HTR-8/SVneo (cell line): Measurements from ENCODE around the gene PDE4B.
"Not testable (repeated sequence)": the region's sequence is repeated elsewhere in the genome, so short reads cannot be mapped to it uniquely, and the experiment has no call there.

Experiments
- DNase-seq: peaks from one replicate; pipeline ENCODE4 v3.0.0; 2011; ENCODE audit warnings: low spot score, mixed read lengths; ENCODE audit not compliant: insufficient read length
- FAIRE-seq: peaks from 2 replicates; lab custom pipeline; 2011; peaks lifted over from hg19 to GRCh38; lab: Jason Lieb, UNC

PDE4B gene

DNA sequence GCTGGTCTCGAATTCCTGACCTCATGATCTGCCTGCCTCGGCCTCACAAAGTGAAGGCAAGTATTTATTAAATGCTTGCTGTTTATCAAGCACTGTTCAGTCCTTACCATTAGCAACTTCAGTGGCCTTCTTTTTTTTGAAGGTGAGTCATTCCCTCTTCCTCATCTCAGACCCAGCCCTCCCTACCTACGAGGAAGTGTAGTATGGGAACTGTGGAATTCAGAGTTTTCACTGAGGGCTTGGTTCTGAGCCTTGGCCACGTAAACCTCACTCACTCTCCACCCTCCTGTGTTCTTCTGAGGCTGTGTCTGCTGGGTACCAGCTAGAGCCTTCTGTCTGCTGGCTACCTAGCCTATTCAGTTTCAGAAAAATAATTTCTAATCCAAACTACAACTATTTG, 523.0 kb downstream of the PDE4B start:
- FAIRE-seq (no peak), DNase-seq (no peak)

DNA sequence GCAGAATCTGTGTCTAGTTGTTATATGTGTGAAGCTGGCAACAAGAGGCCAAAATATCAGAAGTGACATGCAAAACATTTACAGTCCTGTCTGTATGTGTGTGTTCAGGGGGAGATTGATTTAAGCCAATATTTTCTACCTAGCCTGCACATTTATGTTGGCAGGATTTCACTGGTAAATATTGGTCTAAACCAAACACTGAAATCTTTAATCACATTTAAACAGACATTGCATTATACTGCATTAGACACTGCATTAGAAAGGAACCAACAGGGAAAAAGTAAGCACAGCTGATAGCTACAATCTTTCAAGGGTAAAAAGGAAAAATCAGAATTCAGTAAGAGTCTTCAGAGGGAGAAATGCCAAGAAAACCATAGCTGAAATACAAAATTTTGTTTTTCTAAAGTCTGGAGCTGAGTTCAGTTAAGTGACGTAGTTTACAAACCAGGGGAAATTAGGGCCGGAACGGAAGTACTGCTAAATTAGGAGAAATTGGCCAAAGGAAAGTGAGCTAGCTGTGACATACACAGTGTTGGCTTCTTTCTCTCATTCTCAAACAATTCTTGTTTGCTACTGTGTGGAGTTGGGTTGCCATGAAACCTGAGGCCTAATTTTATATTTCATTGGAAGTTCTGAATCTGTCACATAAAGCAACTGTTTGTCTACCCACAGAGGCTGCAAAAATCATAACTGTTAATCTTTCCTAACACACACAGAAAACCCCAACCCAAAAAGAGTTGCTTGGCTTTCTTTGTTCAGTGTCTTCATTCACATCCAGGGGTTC, 524.0 kb downstream of the PDE4B start:
- DNase-seq: no peak
- no peak for FAIRE-seq

DNA sequence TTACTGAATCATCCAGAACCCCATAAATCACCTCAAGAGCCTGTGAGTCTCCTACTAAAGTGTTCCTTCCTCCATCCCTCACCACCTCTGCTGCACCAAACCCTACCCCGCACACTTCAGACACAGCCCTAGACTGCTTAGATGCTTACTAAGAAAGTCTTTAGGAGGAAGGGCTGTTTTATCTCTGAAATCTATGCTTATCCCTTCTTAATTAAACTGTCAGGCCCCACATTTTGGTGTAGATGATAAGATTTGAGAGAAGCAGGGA, 524.5 kb downstream of the PDE4B start:
- DNase-seq (no peak), FAIRE-seq (no peak)

DNA sequence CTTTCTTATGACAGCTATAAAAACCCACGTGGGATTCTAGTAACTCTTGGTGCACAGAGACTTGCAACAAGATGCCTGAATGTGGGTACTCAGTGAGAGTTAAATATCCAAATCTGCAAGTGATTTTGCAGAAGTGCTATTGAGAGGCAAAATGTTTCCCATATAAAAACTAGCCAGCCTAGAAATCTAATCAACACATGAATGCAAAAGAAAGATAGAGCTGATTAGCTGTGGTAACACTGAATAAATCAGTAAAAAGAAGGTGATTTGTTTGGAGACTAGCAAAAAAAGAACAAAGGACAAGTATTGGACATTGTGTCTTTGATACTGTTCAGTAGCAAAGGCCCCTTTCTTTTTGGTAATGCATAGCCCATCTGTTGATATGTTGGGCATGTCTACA, 527.5 kb downstream of the PDE4B start:
- no peak for FAIRE-seq

DNA sequence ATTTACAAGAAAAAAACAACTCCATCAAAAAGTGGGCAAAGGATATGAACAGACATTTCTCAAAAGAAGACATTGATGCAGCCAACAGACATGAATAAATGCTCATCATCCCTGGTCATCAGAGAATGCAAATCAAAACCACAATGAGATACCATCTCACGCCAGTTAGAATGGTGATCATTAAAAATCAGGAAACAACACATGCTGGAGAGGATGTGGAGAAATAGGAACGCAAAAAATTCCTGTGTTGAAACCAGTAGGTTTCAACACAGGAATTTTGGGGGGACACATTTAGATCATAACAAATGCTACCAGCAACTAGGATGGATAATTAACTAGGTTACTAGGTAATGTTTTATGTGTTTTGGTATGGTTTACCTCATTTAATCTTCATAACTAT, 529.8 kb downstream of the PDE4B start:
- not testable (repeated sequence) for DNase-seq, FAIRE-seq

More for the DNA sequence above, 527.5 kb downstream of the PDE4B start:
- DNase-seq: no peak

DNA sequence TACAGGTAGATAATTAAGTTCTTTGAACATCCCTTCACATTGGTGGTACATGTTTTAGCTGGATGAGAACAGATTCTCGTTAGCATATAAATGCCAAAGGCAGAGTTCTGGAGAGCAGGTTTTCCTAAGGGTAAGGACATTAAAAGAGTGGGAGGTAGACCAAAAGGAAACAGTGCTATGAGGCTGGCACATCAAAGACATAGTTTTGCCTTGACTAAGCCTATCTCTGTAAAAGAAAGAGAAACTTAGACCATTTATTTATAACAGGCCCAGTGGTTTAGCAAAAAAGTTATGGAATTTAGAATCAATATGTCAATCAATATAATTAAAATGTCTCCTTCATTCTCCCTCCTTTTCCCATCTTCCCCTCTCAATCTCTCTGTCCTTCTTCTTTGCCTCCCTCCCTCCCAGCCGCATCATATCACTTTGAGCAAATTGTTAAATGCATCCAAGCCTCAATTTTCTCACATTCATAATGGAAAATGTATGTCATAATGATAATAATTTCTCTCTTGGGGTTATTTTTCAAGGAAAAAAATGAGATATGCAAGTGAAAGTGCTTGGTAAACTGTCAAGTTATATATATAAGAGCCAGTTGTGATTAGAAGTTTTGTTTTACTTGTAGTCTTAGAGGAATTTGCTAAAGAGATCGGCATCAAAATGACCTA, 531.4 kb downstream of the PDE4B start:
- FAIRE-seq (no peak), DNase-seq (no peak)

DNA sequence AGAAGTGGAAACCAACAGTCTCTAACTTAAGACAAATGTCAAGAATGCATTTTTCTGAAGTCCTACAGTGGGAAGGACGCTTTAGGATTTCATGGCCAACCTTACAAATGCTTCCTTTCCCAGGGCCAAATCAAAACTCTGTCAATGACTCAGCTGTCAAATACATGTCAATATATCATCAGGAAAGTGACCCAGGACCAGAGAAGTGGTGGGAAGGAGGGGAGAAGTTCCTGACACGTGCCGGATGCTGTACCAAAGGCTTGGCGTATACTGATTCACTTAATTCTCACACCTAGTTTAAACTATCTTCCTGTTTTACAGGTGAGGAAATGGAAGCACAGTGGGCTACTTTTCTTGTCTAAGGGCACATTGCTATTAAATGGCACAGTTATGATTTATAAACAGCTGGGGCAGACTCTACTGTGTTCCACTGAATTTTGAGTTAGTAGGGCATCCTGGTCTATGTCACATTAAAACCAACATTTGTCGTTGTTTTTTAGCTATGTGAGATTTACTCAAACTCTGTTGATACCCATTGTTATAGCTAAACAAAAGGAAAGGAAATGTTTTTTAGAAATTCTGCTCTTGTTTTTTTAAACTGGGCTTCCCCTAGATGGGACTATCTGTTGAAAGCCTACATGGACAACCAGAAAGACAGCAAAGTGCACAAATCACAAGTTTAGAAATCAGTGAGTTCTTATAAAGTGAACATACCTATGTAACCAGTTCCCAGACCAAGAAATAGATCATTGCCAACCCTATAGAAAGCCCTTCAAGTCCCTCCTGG, 533.1 kb downstream of the PDE4B start:
- FAIRE-seq: no peak
- DNase-seq: no peak

DNA sequence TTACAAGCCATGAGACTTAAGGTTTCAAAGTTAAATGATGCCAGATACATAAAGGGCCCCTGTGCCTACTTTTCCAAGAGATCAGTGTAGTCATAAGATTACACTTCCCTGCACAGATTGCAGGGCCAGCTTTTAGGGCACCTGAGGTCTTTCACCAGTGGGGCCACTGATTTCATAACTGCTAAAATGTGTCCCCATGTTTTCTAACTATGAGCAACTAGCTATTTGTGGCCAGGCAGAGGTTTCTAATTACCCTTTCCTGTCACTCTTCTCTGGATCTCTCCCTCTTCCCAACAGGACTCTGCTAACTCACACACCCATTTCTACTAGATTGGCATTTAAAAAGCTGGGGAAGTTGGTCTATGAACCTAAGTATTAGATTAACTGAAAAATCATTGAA, 534.2 kb downstream of the PDE4B start:
- DNase-seq: no peak

DNA sequence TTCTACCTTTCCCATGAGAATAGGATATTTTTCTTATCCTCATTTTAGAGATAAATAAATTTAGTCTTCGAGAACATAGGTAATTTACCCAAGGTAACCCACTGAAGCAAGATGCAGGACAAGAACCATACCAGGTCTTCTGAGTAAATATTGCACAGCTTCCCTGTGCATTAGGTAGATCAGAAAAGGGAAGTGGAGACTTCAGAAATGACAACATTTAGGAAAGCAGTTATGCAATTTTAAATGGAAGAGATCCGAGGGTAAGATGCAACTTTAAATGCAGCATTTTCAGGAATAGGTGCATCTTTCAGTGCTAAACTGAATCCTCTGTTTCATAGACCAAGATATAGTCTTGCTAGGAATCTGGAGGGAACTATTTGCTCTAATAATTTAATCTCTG, 534.9 kb downstream of the PDE4B start:
- no peak for FAIRE-seq
- no peak for DNase-seq

More for the DNA sequence above, 534.2 kb downstream of the PDE4B start:
- no peak for FAIRE-seq

DNA sequence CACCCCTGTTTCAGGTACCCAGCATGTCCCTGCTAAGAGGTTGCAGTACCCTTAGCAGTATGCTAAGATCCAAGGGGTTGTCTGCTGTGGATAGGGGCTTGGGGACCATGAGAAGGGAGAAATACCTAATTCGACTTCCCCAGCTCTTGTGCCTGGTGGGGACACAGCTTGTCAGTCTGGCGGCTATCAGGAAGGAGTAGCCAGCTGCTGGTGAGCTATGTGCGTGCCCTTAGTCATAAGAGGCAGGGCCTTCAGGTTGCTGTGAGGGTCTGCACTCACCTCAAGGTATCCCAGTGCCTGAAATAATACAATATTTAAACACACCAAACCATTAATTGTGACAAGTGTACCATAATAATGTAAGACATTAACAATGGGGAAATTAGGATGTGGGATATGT, 536.2 kb downstream of the PDE4B start:
- no peak for DNase-seq
- FAIRE-seq: no peak

DNA sequence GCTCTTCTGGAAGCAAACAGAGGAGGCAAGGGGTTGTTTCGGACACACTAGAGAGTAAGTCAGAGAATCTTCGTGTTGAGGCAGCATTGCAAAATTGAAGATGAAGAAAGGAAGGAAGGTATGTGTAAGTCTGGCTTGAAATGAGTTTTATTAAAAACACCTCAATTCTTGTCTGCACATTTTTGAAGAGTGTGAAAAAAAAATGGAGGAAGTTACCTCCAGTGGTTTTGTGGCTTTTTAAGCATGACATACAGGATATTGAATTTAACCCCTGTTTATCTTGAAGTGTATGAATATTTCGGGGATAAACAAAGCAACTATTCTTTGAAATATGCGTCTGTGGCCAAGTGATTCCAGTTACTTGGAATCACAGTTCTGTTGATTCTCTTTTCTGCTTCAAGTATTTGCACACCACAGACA, 538.0 kb downstream of the PDE4B start:
- no peak for DNase-seq
- FAIRE-seq: no peak

DNA sequence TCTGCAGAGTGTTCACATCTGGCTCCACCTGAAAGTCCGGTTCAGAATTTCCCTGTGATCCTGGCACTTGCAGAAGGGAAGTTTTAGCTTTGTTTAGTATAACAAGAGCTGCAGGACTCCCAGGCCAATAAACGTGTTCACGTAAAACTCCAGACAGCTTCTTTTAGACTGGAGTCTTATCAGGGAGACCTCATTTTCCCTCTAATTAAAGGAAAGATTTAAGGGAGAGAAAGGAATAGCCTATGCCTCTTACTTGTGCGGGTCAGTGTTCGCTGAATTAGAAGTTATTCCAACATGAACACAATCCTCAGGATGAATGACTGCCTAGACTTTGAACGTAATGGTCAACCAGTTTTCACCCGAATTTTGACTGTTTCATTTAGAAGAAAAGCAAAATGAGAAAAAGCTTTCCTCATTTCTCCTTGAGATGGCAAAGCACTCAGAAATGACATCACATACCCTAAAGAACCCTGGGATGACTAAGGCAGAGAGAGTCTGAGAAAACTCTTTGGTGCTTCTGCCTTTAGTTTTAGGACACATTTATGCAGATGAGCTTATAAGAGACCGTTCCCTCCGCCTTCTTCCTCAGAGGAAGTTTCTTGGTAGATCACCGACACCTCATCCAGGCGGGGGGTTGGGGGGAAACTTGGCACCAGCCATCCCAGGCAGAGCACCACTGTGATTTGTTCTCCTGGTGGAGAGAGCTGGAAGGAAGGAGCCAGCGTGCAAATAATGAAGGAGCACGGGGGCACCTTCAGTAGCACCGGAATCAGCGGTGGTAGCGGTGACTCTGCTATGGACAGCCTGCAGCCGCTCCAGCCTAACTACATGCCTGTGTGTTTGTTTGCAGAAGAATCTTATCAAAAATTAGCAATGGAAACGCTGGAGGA, 539.2 kb downstream of the PDE4B start:
- FAIRE-seq: no peak
- DNase-seq: peak; percentile 34

DNA sequence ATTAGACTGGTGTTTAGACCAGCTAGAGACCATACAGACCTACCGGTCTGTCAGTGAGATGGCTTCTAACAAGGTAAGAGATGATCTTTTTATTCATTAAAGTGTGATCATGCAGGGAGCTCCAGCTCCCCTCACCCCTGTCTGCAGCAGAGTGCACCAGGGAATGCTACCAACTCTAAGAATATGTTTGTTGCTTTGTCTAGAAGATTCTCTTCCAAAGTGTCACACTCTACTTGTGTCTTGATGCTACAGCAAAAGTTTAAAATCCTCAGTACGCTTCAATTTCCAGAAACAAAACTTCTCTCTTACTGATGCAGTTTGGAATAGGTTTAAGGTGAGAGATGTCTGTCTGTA, 539.8 kb downstream of the PDE4B start:
- FAIRE-seq: no peak
- no peak for DNase-seq

DNA sequence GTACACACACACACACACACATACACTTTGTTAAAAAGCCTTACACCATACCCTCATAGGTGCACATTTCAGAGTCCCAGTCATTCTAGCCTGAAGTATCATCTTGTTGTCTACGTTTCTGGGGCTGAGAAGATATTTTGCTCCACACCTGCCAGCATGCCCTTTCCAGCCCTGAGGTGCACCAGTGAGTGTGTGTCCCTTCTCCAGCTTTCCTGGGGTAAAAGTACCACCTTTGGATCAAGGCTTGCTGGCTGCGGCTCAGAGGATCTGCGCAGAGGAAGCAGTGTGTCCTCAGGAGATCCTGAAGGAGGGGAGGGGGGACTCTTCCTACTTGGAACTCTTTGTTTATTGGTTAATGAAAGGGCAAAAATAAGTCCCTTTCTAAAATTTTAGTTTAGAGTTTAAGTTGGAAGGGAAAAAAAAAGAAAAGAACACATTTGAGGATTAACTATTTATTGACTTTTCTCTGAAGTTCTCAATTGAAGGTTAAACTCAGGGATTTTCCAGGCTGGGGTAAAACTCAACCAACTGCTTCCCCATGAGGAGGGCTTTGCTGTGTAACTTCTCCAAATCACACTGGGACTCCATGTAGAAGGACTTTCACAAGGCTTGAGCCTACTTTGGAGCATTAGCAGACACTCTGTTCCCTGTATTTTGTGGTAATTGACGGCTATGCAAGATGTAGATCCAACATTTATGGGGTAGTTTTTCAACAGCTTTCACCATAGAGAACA, 540.9 kb downstream of the PDE4B start:
- DNase-seq: no peak
- no peak for FAIRE-seq

DNA sequence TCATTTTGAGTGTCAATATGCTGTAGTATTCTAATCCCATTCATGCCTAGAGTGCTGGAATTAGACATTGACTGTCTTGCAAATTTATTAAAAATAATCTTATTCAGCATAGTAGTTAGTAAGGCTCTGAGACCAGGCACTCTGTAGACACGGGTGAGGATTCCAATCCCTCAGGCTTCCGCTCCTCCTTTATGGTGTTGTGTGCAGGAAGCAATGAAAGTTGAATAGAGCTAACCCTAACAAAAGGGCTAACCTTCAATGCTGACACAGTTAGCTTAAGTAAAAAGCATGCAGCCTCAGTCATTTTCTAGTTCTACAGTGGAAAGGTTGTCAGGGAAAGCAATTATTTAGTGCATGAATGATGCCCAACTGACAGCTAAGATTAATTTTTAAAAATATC, 541.6 kb downstream of the PDE4B start:
- FAIRE-seq (no peak), DNase-seq (no peak)

DNA sequence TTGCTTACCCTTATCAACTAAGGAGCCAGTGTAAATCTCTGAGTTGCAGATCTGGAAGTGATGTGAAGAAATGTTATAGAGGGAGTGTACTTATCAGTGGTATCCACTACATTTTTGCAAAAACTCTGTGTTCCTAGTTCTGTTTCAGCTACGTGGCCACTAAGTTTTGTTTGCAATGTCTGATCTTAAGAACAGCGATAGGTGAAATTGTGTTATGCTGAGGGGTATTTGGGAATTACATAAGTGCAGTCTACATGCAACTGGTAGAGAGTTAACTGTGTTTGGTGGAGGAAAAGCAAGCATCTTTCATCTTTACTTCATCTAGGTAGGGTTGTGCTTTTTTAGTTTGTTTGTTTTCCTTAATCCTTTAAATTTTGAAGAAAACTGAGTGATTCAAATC, 542.4 kb downstream of the PDE4B start:
- FAIRE-seq (no peak), DNase-seq (no peak)

DNA sequence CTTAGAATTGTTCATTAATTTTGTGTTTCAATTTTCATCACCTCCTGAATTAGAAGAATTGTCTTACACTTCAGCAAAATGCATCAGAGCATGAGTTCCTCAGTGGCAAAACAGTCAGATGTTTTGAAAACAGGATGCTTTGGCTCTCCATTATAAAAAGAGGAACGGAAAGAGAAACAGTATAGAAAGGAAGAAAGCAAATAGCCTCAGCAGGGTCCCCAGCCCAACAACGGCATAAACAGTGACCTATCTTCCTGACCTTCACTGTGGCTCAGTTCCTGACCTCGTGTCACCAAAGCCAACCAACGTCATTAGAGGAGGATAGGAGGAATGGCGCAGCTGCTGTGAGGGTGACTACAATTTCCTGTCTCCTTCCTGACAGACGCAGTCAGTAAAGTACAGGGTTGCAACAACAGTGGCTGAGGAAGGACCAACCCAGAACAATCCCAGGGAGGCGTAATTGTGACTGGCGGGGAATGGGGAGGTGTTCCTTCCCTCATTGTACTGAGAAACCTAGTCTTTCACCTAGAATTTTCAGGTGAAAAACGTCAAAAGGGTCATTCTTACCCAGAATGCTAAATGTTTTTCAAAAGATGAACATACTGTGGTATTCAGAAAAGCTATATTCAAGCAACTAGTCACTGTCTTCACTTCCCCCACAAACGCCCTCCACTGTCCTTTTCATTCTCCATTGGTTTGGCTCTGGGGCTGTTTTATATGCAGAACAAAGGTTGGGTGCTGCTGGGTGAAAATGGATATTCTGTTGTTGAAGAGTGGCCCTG, 543.4 kb downstream of the PDE4B start:
- FAIRE-seq: no peak

DNA sequence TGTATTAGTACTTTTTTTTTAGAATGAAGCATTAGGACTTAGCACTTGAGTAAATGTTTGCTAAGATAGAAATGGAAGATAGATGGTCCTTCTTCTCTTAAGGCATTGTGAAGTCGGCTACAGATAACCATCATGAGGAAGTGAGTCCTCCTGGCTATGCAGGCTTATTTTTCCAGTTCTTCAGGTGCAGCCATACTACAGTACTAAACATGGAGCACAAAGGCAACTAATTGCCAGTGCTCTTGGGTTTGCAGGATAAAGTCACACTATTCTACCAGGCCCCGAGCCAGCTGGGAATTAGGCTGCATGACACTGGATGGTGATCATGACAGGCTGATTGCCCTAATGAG, 543.9 kb downstream of the PDE4B start:
- FAIRE-seq: no peak
- no peak for DNase-seq

More for the DNA sequence above, 543.4 kb downstream of the PDE4B start:
- no peak for DNase-seq

DNA sequence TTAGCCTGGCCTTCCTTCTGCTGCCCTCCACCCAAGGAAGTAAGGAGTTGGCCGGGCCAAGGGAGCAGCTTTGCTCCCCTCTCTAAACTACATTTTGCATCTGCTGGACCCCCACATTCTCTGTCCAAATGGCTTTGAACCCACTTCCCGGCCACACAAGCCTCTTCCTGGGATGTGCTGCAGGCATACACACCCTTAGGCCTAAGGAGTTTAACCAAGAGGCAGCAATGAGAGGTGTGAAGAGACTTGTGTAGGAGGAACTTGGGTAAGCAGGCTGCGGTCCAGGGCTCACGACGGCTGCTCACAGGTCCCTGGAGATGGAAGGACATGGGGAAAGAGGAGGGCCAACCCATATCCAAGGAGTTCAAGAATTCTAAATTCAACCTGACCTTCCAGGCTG, 544.6 kb downstream of the PDE4B start:
- no peak for FAIRE-seq
- DNase-seq: no peak
